H9 (cell line): Measurements from ENCODE around the gene DNTT. TPM values are rescaled to one million over a fixed set of nuclear protein-coding genes. Genes with fewer than 3 reads are reported as not detected.

Experiments used
- DNase-seq: peaks from one replicate; pipeline ENCODE4 v3.0.0-alpha.2; 2017
- H2AFZ ChIP-seq: one replicate; pipeline ENCODE4 v1.6.1; 2013; ENCODE audit warnings: mild to moderate bottlenecking, low read length, control low read depth, moderate library complexity
- H2AK5ac ChIP-seq: 2 replicates; pipeline ENCODE4 v1.6.1; 2013; ENCODE audit warnings: low read length, control low read depth, mixed read lengths; ENCODE audit not compliant: insufficient read length
- H2BK120ac ChIP-seq: one replicate; pipeline ENCODE4 v1.6.1; 2013; ENCODE audit warnings: low read depth, mild to moderate bottlenecking, low read length, control low read depth, inconsistent platforms; ENCODE audit not compliant: poor library complexity, severe bottlenecking
- H2BK12ac ChIP-seq: 2 replicates; pipeline ENCODE4 v1.6.1; 2013; ENCODE audit warnings: low read length, control low read depth, mixed read lengths, low read depth; ENCODE audit not compliant: insufficient read length
- H2BK15ac ChIP-seq: 2 replicates; pipeline ENCODE4 v1.6.1; 2013; ENCODE audit warnings: low read depth, low read length, control low read depth
- H2BK20ac ChIP-seq: one replicate; pipeline ENCODE4 v1.6.1; 2013; ENCODE audit warnings: low read depth, mild to moderate bottlenecking, low read length, control low read depth, inconsistent platforms; ENCODE audit not compliant: poor library complexity, severe bottlenecking
- H2BK5ac ChIP-seq: 2 replicates; pipeline ENCODE4 v1.6.1; 2013; ENCODE audit warnings: low read length, control low read depth, mixed read lengths; ENCODE audit not compliant: insufficient read length
- H3K14ac ChIP-seq: 2 replicates; pipeline ENCODE4 v1.6.1; 2013; ENCODE audit warnings: low read length, control low read depth; ENCODE audit not compliant: insufficient read depth
- H3K18ac ChIP-seq: 2 replicates; pipeline ENCODE4 v1.6.1; 2013; ENCODE audit warnings: low read depth, mild to moderate bottlenecking, mixed read lengths, low read length, control low read depth; ENCODE audit not compliant: insufficient read length
- H3K23ac ChIP-seq: 2 replicates; pipeline ENCODE4 v1.6.1; 2013; ENCODE audit warnings: low read length, control low read depth, mixed read lengths, low read depth; ENCODE audit not compliant: insufficient read length
- H3K23me2 ChIP-seq: 2 replicates; pipeline ENCODE4 v1.6.1; 2013; ENCODE audit warnings: low read depth, mild to moderate bottlenecking, mixed read lengths, low read length, control low read depth; ENCODE audit not compliant: insufficient read length, poor library complexity, severe bottlenecking
- H3K27ac ChIP-seq: 2 replicates; pipeline ENCODE4 v1.5.1; 2013; ENCODE audit warnings: low read length, control low read depth, mixed read lengths, low read depth; ENCODE audit not compliant: insufficient read length
- H3K27me3 ChIP-seq: 2 replicates; pipeline ENCODE4 v1.6.1; 2013; ENCODE audit warnings: low read length, control low read depth, inconsistent platforms; ENCODE audit not compliant: insufficient read depth
- H3K4ac ChIP-seq: 2 replicates; pipeline ENCODE4 v1.6.1; 2013; ENCODE audit warnings: low read depth, mild to moderate bottlenecking, control low read depth, inconsistent platforms, low read length, moderate library complexity
- H3K4me1 ChIP-seq: 2 replicates; pipeline ENCODE4 v1.6.1; 2013; ENCODE audit warnings: low read length, control low read depth, inconsistent platforms; ENCODE audit not compliant: insufficient read depth
- H3K4me2 ChIP-seq: 2 replicates; pipeline ENCODE4 v1.6.1; 2013; ENCODE audit warnings: low read length, control low read depth, mixed read lengths; ENCODE audit not compliant: insufficient read length, insufficient read depth
- H3K56ac ChIP-seq: 2 replicates; pipeline ENCODE4 v1.6.1; 2013; ENCODE audit warnings: low read depth, mild to moderate bottlenecking, mixed read lengths, low read length, control low read depth; ENCODE audit not compliant: insufficient read length
- H3K79me1 ChIP-seq: 2 replicates; pipeline ENCODE4 v1.6.1; 2013; ENCODE audit warnings: low read depth, mild to moderate bottlenecking, moderate library complexity, low read length, control low read depth, inconsistent platforms; ENCODE audit not compliant: insufficient read depth, poor library complexity, severe bottlenecking
- H3K79me2 ChIP-seq: 2 replicates; pipeline ENCODE4 v1.6.1; 2013; ENCODE audit warnings: low read length, control low read depth, inconsistent platforms; ENCODE audit not compliant: insufficient read depth
- H3K9ac ChIP-seq: 2 replicates; pipeline ENCODE4 v1.6.1; 2013; ENCODE audit warnings: low read length, control low read depth, mixed read lengths; ENCODE audit not compliant: insufficient read length; ENCODE audit errors: extremely low read depth
- H3K9me3 ChIP-seq: one replicate; pipeline ENCODE4 v1.6.1; 2013; ENCODE audit warnings: low read depth, low read length, inconsistent platforms; ENCODE audit not compliant: control insufficient read depth
- H3T11ph ChIP-seq: one replicate; pipeline ENCODE4 v1.6.1; 2013; ENCODE audit warnings: mild to moderate bottlenecking, low read length, control low read depth, inconsistent platforms
- H4K20me1 ChIP-seq: one replicate; pipeline ENCODE4 v1.6.1; 2013; ENCODE audit not compliant: control insufficient read depth, insufficient read length, insufficient read depth
- H4K5ac ChIP-seq: 2 replicates; pipeline ENCODE4 v1.6.1; 2013; ENCODE audit warnings: low read depth, mild to moderate bottlenecking, mixed read lengths, low read length, control low read depth; ENCODE audit not compliant: insufficient read length
- H4K8ac ChIP-seq: replicated peaks from 2 replicates; pipeline ENCODE4 v1.6.1; 2013; ENCODE audit warnings: low read length, control low read depth, mixed read lengths, low read depth; ENCODE audit not compliant: insufficient read length
- H4K91ac ChIP-seq: 2 replicates; pipeline ENCODE4 v1.6.1; 2013; ENCODE audit warnings: low read depth, mild to moderate bottlenecking, moderate library complexity, mixed read lengths, low read length, control low read depth; ENCODE audit not compliant: insufficient read length
- H3K27ac Mint-ChIP-seq, 3 experiments: 2 replicates in 2 of 3; 3 replicates in 1 of 3; pipeline ENCODE4 v1.8.0; 2020 to 2021; ENCODE audit warnings: mixed read lengths in 3 of 3, mild to moderate bottlenecking in 1 of 3, moderate library complexity in 1 of 3
- H3K27me3 Mint-ChIP-seq: 2 replicates; pipeline ENCODE4 v1.8.0; 2021; ENCODE audit warnings: low read depth, mild to moderate bottlenecking, moderate library complexity, mixed read lengths
- H3K36me3 Mint-ChIP-seq, 3 experiments: 2 replicates in 2 of 3; 3 replicates in 1 of 3; pipeline ENCODE4 v1.8.0; 2020 to 2021; ENCODE audit warnings: low read depth in 3 of 3, mixed read lengths in 3 of 3; ENCODE audit not compliant: insufficient read depth in 1 of 3
- H3K4me1 Mint-ChIP-seq, 2 experiments: 2 replicates each; pipeline ENCODE4 v1.8.0; 2020; ENCODE audit warnings: mixed read lengths in 2 of 2
- H3K4me3 Mint-ChIP-seq, 2 experiments: 2 replicates in 1 of 2; 3 replicates in 1 of 2; pipeline ENCODE4 v1.8.0; 2020 to 2021; ENCODE audit warnings: mild to moderate bottlenecking in 2 of 2, mixed read lengths in 2 of 2, moderate library complexity in 1 of 2
- H3K9me3 Mint-ChIP-seq, 2 experiments: 2 replicates in 1 of 2; 3 replicates in 1 of 2; pipeline ENCODE4 v1.8.0; 2020; ENCODE audit warnings: mild to moderate bottlenecking in 2 of 2, mixed read lengths in 2 of 2, moderate library complexity in 1 of 2
- WGBS: extraction: QIAGEN DNeasy Blood & Tissue Kit; methylation state at CpG from one replicate; pipeline ENCODE4 v1.1.7; 2013; ENCODE audit warnings: missing lambda C conversion rate, low lambda C conversion rate, mixed read lengths; ENCODE audit not compliant: insufficient read length; ENCODE audit errors: extremely low coverage; 5-methylcytosine and 5-hydroxymethylcytosine counted together
- total RNA-seq: library from RNA; stranded (reverse); gene quantifications from 2 replicates; pipeline ENCODE4 v1.2.1, GENCODE V29; 2021
- TF ChIP-seq, protein P1 (sequence below): fragments of 200-600 bp; sonication (generic); conservative IDR thresholded peaks from 3 replicates; pipeline ENCODE4 v1.8.0; 2021; ENCODE audit warnings: antibody characterized with exemption, mild to moderate bottlenecking

Gene DNTT
- total RNA-seq, 1 experiment from 2014 or later, result not detected

DNA sequence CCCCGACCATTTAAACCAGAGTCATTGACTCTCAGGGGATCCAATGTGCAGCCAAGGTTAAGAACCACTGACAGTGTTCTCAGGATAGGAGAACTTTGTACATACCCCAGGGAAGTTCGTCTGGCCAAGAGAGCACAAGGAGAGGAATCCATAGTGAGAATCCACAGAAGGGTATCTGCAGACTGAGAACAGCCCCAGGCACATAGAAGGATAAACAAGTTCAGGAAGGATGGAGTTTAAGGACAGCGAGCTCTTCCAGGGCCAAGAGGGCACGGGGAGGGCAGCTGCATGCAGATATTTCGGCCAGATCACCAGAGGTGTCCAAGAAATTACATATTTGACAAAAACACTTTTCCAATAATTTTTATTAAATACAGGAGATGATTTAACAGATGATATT lies 49.3 kb upstream of the DNTT start:
- no peaks in the 10 kb centered on the region for H3K79me2 ChIP-seq
- no peak overlapping the region for H3K56ac ChIP-seq
- H4K8ac ChIP-seq, result no peak overlapping the region
- no peak for DNase-seq
- H3K9me3 ChIP-seq, result no peaks in the 10 kb centered on the region
- WGBS, result no CpG with 5 or more reads among the region's 5 CpGs
- H3K18ac ChIP-seq, result no peak overlapping the region
- H2AFZ ChIP-seq, result no peak overlapping the region
- H2AK5ac ChIP-seq, result no peak overlapping the region
- H4K5ac ChIP-seq, result no peak overlapping the region
- no peaks in the 10 kb centered on the region; a peak in 1 of 5 replicates for H3K9me3 Mint-ChIP-seq
- TF ChIP-seq, protein P1, sequence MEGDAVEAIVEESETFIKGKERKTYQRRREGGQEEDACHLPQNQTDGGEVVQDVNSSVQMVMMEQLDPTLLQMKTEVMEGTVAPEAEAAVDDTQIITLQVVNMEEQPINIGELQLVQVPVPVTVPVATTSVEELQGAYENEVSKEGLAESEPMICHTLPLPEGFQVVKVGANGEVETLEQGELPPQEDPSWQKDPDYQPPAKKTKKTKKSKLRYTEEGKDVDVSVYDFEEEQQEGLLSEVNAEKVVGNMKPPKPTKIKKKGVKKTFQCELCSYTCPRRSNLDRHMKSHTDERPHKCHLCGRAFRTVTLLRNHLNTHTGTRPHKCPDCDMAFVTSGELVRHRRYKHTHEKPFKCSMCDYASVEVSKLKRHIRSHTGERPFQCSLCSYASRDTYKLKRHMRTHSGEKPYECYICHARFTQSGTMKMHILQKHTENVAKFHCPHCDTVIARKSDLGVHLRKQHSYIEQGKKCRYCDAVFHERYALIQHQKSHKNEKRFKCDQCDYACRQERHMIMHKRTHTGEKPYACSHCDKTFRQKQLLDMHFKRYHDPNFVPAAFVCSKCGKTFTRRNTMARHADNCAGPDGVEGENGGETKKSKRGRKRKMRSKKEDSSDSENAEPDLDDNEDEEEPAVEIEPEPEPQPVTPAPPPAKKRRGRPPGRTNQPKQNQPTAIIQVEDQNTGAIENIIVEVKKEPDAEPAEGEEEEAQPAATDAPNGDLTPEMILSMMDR, result no peak
- H2BK5ac ChIP-seq, result no peak overlapping the region
- no peak overlapping the region for H3K4me3 Mint-ChIP-seq
- no peak overlapping the region for H3K9ac ChIP-seq
- H3K14ac ChIP-seq, result no peak overlapping the region
- H3K4me1 ChIP-seq, result no peaks in the 10 kb centered on the region; the same call in 1 of the 2 replicates
- H3T11ph ChIP-seq, result no peak overlapping the region
- no peak overlapping the region for H2BK12ac ChIP-seq
- no peaks in the 10 kb centered on the region for H3K27me3 ChIP-seq
- H2BK120ac ChIP-seq, result no peak overlapping the region
- H3K4me2 ChIP-seq, result no peak overlapping the region
- H3K79me1 ChIP-seq, result no peaks in the 10 kb centered on the region
- H2BK20ac ChIP-seq, result no peak overlapping the region
- H3K4me1 Mint-ChIP-seq, result peaks cover 14 to 16% of the 10 kb centered on the region in 2 experiments
- H3K27ac Mint-ChIP-seq, result no peak overlapping the region
- no peaks in the 10 kb centered on the region for H3K27me3 Mint-ChIP-seq
- no peak overlapping the region for H4K91ac ChIP-seq
- no peaks in the 10 kb centered on the region for H3K23me2 ChIP-seq
- H3K23ac ChIP-seq, result no peak overlapping the region
- no peaks in the 10 kb centered on the region for H3K36me3 Mint-ChIP-seq
- H4K20me1 ChIP-seq, result no peaks in the 10 kb centered on the region
- H2BK15ac ChIP-seq, result no peak overlapping the region
- no peak overlapping the region for H3K4ac ChIP-seq
- H3K27ac ChIP-seq, result no peak overlapping the region
